NCI-H524 (cell line): ENCODE data around the gene FAM237A.

Experiments used
- DNase-seq, 2 experiments: peaks; one replicate each; lab custom pipeline; 2025; lab: John Stamatoyannopoulos, UW

FAM237A gene

DNA sequence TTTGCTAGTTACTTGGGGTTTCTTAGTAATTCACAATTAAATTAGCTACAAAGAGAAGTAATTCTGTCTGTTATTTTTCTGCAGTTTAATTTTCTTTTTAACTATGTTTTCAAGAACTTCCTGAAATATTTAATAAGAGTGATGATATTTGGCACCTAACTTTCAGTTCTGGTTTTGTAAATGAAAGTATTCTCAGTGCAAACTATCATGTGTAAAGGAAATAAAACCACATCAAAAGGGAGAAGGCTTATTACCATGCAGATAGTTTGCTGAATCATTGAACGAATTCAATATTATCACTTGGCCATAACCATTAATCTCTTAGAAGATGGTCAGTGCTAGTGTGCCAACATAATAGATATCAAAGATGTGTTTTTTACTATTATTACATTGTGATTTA is 46.7 kb downstream of the FAM237A start:
- no peak for DNase-seq

- DNase-seq, result no peak
These were observed 50.7 kb downstream of the FAM237A start for GRCh38 chr2:206692971-206693370.

DNA sequence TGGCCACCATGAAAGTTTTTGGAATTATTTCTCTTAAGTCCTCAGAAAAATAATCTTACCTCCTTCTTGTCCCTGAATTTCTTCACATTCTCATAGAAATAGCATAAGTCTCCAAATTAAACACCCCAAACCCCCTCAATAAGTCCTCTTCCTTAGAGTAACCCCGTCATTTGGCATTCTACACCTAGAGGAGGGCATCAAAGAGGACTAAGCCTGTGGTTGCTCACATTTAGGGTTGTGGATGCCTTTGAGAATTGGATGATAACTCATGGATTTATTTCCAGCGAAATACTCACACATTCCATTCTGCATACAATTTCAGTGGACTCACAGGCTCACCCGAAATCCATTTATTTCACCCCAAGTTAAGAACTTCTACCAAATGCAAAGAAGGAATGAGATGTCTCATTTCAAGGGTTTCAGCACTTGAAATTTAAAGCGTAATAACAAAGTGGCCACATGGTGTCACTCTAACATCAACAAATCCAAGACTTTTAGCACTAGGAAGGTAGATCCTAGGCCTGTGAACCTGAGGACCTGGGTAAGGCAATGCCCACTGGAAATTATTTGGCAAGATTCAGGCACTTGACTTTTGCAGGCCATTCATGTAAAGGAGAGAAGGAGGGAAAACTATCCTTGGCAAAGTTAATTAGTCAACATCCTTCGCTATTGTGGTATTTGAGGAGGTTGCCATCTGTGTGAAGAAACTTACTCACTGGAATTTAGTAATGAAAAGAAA is 51.3 kb downstream of the FAM237A start:
- peak; percentile 18 to 74 for DNase-seq

DNA sequence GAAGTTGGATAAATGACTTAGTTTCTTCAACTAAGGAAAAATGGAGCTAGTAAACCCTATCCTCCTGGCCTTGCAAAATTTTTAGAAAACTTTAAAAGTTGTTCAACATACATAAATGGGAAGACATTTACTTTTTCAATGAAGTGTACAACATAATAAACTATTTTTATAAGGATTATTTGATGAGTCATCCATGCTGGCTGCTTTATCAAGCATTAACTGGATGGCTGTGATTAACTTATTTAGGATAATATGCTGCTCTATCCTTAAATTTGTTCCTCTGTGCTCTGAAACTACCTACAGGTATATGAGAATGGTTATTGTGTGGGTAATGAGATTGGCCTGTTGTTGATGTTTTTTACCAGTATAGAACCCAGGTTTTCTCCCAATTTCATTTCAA is 54.6 kb downstream of the FAM237A start:
- no peak for DNase-seq

- no peak for DNase-seq
These were observed 56.5 kb downstream of the FAM237A start for GRCh38 chr2:206698811-206699210.
